GM19468 (cell line): ENCODE data around the gene ADGRE2.

ENCODE experiments used
- ATAC-seq: cut with Tn5 transposase; IDR thresholded peaks from one replicate; pipeline ENCODE4 v1.9.1; 2021; ENCODE audit warnings: mild to moderate bottlenecking, moderate library complexity, moderate number of reproducible peaks; ENCODE audit not compliant: unreplicated experiment; ENCODE audit errors: extremely low read depth

ADGRE2 gene

GRCh38 chr19:14758816-14759215 is 19.5 kb downstream of the ADGRE2 start:
- ATAC-seq = no peak

GRCh38 chr19:14748601-14749000 is 29.8 kb downstream of the ADGRE2 start:
- no peak for ATAC-seq

- no peak for ATAC-seq
Observed at GRCh38 chr19:14746886-14747285, 31.5 kb downstream of the ADGRE2 start.

GRCh38 chr19:14735915-14736314 is 42.4 kb downstream of the ADGRE2 start:
- ATAC-seq = no peak

GRCh38 chr19:14733574-14733973 is 44.8 kb downstream of the ADGRE2 start:
- no peak for ATAC-seq

GRCh38 chr19:14732510-14732909 is 45.9 kb downstream of the ADGRE2 start:
- no peak for ATAC-seq

GRCh38 chr19:14731200-14731599 is 47.2 kb downstream of the ADGRE2 start:
- no peak for ATAC-seq

GRCh38 chr19:14728595-14728994 is 49.8 kb downstream of the ADGRE2 start:
- ATAC-seq = no peak

- ATAC-seq = no peak
Observed at GRCh38 chr19:14722127-14722526, 56.2 kb downstream of the ADGRE2 start.

- ATAC-seq = no peak
Observed at GRCh38 chr19:14719162-14719561, 59.2 kb downstream of the ADGRE2 start.

GRCh38 chr19:14718522-14719116 is 59.7 kb downstream of the ADGRE2 start:
- no peak for ATAC-seq

- no peak for ATAC-seq
Observed at GRCh38 chr19:14715841-14716240, 62.5 kb downstream of the ADGRE2 start.

GRCh38 chr19:14704450-14704849 is 73.9 kb downstream of the ADGRE2 start:
- no peak for ATAC-seq

GRCh38 chr19:14703833-14704232 is 74.5 kb downstream of the ADGRE2 start:
- no peak for ATAC-seq

GRCh38 chr19:14700711-14701375 is 77.5 kb downstream of the ADGRE2 start:
- no peak for ATAC-seq

GRCh38 chr19:14699641-14700040 is 78.7 kb downstream of the ADGRE2 start:
- no peak for ATAC-seq

GRCh38 chr19:14695471-14695870 is 82.9 kb downstream of the ADGRE2 start:
- ATAC-seq = no peak

- no peak for ATAC-seq
Observed at GRCh38 chr19:14694641-14695266, 83.6 kb downstream of the ADGRE2 start.

GRCh38 chr19:14689598-14690503 is 88.5 kb downstream of the ADGRE2 start, which contains the start of gene ZNF333:
Gene ZNF333, plus strand, starts transcription at chr19:14690048. Its CDS starts 3,444 bp downstream, at chr19:14693492.
- ATAC-seq = peak; percentile 75

GRCh38 chr19:14686411-14686810 is 91.9 kb downstream of the ADGRE2 start:
- ATAC-seq = no peak

- no peak for ATAC-seq
Observed at GRCh38 chr19:14683439-14683838, 94.9 kb downstream of the ADGRE2 start.
